Fibroblast of pulmonary artery (primary cell): Measurements from ENCODE around the gene DDIT3.

Experiments
- DNase-seq: peaks from one replicate; pipeline ENCODE4 v3.0.0-alpha.2; 2010; ENCODE audit warnings: low read depth
- H3K4me3 ChIP-seq: replicated peaks from 2 replicates; pipeline ENCODE4 v1.5.1; 2011; ENCODE audit warnings: low read depth, mild to moderate bottlenecking, control low read depth, low read length, moderate library complexity
- CTCF ChIP-seq: IDR thresholded peaks from 2 replicates; pipeline ENCODE4 v1.5.1; 2011; ENCODE audit warnings: mild to moderate bottlenecking, control low read depth, low read length, inconsistent platforms; ENCODE audit errors: missing control alignments

DDIT3 gene

GRCh38 chr12:57558864-57559263 lies 38.5 kb upstream of the DDIT3 start:
- TF ChIP-seq CTCF, result no peak
- DNase-seq, result no peak
- no peak overlapping the region for H3K4me3 ChIP-seq

GRCh38 chr12:57554897-57555296 lies 34.6 kb upstream of the DDIT3 start:
- TF ChIP-seq CTCF, result no peak
- H3K4me3 ChIP-seq, result no peak overlapping the region
- no peak for DNase-seq

- no peak for DNase-seq
- no peak overlapping the region for H3K4me3 ChIP-seq
- TF ChIP-seq CTCF, result no peak
Measured at GRCh38 chr12:57554453-57554852, 34.1 kb upstream of the DDIT3 start.

GRCh38 chr12:57553343-57554202 lies 33.3 kb upstream of the DDIT3 start:
- no peak for DNase-seq
- no peak for TF ChIP-seq CTCF
- no peak overlapping the region for H3K4me3 ChIP-seq

GRCh38 chr12:57552835-57553313 lies 32.6 kb upstream of the DDIT3 start:
- no peak for TF ChIP-seq CTCF
- no peak for DNase-seq
- no peak overlapping the region for H3K4me3 ChIP-seq

- DNase-seq, result no peak
- no peak overlapping the region for H3K4me3 ChIP-seq
- TF ChIP-seq CTCF, result no peak
Measured at GRCh38 chr12:57552306-57552651, 32.0 kb upstream of the DDIT3 start.

GRCh38 chr12:57551637-57552305 lies 31.5 kb upstream of the DDIT3 start:
- H3K4me3 ChIP-seq, result no peak overlapping the region
- no peak for TF ChIP-seq CTCF
- no peak for DNase-seq
